Muscle of back (tissue), 13 donors: ENCODE measurements around the gene DNAH1. TPM values are rescaled to one million over a fixed set of nuclear protein-coding genes. Genes with fewer than 3 reads are reported as not detected.
A peak's percentile ranks its signal among the peaks of the same experiment; 100 is the strongest.
"Not testable (repeated sequence)": the region's sequence is repeated elsewhere in the genome, so short reads cannot be mapped to it uniquely, and the experiment has no call there.

ENCODE experiments used
- DNase-seq, 3 donors: peaks; one replicate each; pipeline versions ENCODE4 v3.0.0 to v3.0.0-alpha.2; 2013
- long read RNA-seq, 9 donors: transcript quantifications; one replicate each; lab custom pipeline, GENCODE V29; 2026
- polyA plus RNA-seq, 10 donors: library from polyadenylated mRNA; unstranded; fragments of 120-200 nt; gene quantifications; one replicate each; pipeline ENCODE4 v1.2.1, GENCODE V29; 2013; ENCODE audit not compliant: insufficient read length in 10 of 10

The DNAH1 gene
- polyA plus RNA-seq = 1 to 10 TPM; 2.4 to 8.4 (median 4.5) TPM
- long read RNA-seq, donor 1 = 0 reads
- long read RNA-seq, donor 2, partial matches to known transcripts = 522 of 1,178 reads
- long read RNA-seq, donor 2, other reads (novel, unspliced or antisense) = 656 of 1,178 reads
- long read RNA-seq, donor 3 = 0 reads
- long read RNA-seq, donor 4 = 0 reads
- long read RNA-seq, donor 5, partial matches to known transcripts = 897 of 1,815 reads
- long read RNA-seq, donor 5, other reads (novel, unspliced or antisense) = 918 of 1,815 reads
- long read RNA-seq, donor 6 = 0 reads
- long read RNA-seq, donor 7 = 0 reads
- long read RNA-seq, donor 8 = 0 reads
- long read RNA-seq, donor 9 = 0 reads

DNA sequence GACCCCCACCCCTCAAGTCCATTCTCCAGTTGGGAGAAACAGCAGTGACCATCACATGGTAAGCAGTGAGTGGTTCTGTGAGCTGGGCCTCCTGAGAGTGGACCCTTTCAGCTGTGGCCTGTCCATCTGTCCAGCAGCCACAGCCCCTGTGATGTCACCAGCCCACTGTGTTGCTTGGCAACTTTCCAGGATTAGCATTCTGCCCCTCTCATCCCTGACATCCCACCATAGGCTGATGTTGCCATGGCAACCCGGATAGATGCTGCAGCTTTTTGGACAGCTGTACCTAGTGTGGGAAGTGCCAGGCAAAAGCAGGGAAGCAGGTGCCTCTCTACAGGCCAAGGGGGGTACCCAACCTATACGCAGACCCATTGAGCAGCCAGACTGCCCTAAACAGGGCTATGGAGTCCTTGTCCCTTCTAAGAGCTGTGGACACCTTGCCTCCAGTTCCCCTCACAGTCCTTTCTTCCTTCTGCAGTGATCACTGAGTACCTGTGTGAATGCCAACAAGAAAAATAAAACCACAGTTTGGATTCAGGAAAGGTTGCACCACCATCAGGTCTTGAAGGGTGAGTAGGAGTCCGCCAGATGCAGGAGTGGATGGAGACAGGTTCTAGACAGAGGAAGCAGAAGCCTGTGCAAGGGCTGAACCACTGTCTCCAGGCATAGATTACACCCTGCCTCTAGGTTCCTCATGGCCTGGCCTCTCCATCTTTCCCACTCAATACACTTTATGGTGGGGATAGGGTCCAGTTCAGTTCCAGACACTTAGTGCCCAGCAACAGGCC is at the start of gene DNAH1:
DNAH1 (plus strand) TSS at position 343 of the 788 bp plus-strand sequence. CDS start 6,124 bp downstream, outside the sequence.
- no peak for DNase-seq

DNA sequence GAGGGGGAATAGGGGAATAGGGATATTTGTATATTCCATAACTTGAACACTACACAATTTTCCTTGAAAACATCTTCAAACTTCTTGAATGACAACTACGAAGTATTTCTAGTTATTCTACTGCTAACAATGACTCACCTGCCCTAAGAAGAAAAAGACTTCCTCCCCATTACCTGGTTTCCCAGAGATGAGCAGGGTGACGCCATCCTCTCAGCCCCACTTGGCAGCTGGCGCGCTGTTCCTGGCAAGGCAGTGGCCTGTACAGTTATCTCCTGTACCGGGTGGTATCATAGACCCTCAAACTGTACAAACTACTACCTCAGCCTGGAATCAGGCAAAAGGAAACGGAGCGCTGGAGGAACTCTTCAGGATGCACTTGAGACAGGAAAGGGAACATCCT is 48.1 kb upstream of the DNAH1 start:
- DNase-seq = no peak

DNA sequence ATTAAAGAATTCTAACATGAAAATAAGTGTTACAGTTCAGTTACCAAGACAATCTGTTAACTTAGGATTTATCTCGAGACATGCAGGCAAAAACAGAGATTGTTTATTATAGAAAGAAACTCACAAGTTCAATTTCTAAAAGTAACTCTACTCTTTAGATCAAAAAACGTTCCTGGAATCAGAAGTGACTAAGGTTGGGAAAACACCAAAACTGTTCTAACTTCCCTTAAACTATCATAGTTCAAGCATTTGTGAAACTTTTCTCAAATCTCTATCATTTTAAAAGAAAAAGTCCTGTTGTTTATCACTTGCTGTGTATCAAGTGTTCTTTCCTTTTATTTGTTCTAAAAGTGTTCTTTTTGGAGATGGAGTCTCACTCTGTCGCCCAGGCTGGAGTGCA is 46.3 kb upstream of the DNAH1 start:
- DNase-seq = no peak

DNA sequence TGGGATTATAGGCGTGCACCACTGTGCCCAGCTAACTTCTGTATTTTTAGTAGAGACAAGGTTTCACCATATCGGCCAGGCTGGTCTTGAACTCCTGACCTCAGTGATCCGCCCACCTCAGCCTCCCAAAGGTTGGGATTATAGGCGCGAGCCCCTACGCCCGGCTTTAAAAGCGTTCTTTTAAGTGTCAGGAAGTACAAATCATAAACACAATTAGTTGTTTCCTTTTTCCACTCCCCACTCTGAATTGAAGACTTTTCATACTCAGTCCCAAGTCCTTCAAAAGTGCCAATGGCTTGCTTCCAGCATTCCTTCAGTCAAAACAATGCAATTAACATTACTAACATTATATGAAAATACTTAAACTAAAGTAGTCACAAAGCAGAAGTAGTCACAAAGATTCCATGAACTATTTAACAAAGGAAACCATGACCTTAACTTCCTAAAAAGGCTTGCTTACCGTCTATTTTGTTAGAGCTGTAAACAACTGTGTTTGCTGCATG is 45.8 kb upstream of the DNAH1 start:
- DNase-seq = no peak

DNA sequence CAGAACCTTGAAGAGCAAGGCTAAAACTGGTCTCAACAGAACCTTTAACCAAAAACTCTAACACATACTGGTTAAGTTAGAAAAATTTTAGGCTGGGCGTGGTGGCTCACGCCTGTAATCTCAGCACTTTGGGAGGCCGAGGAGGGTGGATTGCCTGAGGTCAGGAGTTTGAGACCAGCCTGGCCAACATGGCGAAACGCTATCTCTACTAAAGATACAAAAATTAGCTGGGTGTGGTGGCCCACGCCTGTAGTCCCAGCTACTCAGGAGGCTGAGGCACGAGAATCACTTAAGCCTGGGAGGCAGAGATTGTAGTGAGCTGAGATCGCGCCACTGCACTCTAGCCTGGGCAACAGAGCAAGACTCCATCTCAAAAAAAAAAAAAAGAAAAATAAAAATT is 43.9 kb upstream of the DNAH1 start:
- DNase-seq = not testable (repeated sequence)

DNA sequence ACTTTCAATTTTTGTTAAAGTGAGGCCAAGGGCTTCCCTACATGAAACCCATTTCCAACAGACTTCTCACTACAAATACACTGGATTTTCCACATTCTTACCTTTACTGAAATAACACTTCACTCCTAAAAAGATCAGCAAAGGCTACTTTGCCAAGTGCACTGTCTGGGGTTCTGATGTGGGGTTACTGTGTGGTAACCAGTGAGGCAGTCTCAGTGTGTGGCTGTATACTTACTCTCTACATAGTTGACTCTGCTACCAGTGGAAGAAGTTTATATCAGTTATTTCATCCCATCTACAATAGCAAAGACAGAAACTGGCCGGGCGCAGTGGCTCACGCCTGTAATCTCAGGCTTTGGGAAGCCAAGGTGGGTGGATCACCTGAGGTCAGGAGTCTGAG is 43.3 kb upstream of the DNAH1 start:
- no peak for DNase-seq

DNA sequence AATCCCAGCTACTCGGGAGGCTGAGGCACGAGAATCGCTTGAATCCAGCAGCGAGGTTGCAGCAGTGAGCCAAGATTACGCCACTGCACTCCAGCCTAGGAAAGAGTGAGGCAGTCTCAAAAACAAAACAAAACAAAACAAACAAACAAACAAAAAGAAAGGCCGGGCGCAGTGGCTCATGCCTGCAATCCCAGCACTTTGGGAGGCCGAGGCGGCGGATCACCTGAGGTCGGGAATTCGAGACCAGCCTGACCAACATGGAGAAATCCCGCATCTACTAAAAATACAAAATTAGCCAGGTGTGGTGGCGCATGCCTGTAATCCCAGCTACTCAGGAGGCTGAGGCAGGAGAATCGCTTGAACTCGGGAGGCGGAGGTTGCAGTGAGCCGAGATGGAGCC is 41.3 kb upstream of the DNAH1 start:
- not testable (repeated sequence) for DNase-seq

DNA sequence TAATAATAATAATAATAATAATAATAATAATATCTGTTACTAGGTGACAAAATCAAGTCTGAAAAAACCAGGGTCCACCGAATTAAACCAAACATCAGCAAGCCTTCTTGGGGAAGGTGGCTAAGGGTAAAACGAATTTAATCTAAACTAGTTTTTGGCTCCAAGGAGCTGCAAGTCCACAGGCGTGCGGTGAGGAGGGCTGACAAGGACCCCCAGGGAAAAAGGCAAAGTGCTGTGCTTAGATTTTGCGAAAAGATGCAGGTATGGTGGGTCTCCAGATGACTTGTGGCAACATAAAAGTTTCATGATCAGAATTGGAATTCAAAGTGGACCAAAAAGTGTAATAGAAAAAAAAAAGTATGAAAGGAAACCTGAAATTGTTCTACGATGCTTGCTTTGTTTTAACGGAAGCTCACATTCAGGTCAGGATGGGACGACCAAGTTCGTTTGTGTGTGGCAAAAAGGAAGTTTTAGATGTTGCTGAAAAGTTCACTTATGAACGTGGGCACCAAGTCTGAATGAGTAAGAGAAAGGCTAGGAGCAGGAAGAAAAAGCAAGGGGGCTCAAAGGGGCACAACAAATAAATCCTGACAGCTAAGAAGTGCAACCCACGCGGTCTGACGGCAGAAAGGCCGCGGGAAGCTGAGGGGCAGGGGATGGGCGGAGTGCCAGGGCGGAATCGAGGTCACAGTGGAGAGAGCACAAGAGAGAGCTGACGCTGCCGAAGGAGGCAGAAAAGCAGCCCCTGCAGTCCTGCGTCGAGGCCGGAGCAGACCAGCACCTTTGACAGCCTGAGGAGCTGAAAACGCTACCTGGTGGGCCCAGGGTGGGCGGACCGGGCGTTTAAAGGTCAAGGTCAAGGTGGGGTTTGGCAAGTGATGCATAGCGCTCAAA is 38.8 kb upstream of the DNAH1 start:
- peak; percentile 42 to 84 (median 76) for DNase-seq

DNA sequence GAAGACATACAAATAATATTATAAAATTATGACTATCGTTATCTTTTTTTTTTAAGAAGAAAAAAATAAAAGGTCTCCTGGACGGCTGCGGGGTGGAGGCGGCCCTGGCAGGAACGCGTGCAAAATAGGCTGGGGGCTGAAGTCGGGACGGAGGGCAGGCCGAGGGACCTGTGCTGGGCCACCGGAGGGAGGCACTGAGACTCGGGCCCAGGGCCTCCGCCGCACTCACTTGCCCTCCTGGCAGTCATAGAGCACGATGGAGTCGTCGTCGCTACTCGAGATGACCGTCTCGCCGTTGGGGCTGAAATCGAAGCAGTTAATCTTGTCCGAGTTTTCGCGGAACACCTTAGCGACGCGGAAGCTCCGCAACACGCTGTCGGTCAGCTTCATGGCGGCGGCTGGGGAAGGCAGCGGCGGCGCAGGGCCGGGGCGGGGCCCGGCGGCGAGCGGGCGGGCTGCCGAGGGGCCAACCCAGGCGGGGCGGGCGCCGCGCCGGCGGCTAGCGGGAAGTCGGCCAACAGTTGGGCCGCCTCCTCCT is 38.1 kb upstream of the DNAH1 start:
- DNase-seq = peak in 1 of 3 donors; percentile 25

DNA sequence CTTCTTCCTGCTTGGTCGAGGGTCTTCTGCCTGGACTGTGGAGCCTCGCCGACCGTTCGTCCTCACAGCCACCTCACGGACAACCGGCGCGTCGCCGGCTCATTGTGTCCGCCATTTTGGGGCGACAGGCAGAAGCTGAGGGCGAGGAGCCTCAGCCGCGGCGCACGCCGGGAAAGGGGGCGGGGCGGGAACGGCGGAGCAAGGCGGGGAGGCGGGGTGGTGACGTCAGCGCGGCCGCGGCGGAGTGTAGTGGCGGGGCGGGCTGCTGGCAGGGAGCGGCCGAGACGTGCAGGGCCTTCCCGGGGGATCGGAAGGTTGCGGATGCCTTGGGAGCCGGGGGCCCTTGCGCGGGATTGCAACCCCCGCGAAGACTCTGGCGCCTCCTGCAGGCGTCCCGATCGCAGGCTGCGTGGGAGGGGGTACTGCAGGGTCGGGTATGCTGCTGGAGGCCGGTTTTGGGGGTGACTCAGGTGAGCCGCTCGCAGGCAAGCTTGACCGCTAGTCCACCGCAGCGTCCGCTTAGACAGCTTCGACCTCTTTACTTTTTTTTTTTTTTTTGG is 37.5 kb upstream of the DNAH1 start, which contains the start of gene WDR82:
WDR82 (minus strand) TSS at position 140 of the 560 bp plus-strand sequence. CDS start 288 bp downstream, outside the sequence.
- DNase-seq = peak; percentile 94 to 98 (median 96)

DNA sequence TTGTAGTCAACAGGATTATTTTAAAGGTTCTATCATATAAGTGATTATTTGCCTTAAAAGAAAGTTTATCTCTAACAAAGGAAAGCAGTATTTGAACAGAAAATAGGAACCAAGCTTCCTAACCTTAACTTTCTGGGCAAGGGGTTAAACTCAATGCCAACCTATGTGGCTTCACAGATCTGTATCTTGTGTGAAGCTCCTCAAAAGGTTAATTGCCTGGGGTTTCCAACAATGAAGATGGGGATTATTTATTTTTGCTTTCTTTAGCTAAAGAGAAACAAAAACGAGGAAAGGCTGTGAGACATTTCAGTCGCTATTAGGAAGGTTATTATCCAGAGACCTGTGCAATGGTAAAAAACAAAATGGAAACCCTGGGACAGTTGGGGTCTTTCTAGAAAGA is 36.5 kb upstream of the DNAH1 start:
- DNase-seq = no peak

DNA sequence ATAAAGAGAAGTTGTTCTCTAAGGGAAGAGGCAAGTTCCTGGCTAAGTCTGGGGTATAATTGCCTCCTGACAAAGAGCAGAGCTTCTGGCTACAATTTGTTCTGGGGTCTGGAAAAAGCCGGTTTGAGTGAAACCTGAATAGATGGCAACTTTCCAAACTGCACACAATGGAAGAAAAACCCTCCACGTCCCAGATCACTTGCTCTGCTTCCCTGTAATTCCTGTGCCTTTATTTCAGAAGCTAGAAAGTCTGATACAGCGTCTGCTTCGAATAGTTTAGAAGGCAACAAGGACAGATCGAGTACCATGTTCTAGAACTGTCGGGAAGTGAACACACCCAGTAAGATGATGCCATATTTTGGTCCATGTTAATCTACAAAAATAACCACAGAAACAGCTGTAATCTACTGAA is 36.1 kb upstream of the DNAH1 start:
- DNase-seq = peak in 2 of 3 donors; percentile 30 to 78

DNA sequence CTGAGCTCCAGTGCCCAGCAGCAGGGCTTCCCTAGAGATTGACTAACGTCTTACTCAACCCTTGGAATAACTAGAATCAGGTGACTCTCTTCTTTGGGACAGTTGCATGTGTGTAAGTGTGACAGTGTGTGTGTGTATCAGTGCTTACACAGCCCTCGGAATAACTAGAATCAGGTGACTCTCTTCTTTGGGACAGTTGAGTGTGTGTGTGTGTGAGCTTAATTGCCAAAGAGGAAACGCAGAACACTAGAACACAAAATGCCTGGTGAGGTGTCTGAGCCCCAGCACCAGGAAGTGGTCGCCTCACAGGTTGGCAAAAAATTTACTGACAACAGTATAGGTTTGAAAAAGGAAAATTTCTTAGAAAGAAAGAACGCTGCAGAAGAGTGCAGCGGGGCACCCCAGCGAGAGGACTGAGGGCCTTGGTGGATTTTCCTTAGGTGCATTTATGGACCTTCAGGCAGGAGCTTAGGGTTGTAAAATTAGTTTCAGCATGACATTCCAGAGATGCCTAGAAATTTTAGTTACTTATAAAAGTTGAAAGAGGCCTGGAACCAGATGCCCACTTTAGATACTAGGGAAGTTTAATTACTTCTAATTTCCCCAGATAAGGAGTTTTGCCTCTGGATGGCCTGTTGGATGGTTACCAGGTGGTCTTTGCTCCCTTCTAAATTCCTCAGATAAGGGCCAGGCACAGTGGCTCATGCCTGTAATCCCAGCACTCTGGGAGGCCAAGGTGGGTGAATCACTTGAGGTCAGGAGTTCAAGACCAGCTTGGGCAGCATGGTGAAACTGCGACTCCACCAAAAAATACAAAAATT is 33.9 kb upstream of the DNAH1 start:
- DNase-seq = no peak

DNA sequence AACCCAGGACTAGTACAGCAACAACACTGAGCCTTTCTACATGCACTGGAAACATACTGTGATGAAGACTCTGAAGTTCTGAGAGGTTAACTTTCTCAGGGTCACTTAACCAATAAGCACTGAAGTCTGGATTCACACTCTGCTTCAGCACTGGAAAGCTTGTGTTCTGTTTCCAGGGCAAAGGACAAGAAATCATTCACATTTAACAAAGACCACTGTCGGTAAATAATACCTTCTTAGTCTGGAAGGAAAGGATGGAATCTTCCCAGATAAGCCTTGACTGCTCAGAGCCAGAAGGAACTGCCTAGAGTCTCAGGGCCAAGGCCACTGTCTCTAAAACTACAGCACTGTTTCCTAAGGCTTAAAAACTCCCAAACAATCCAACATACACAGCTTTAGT is 32.8 kb upstream of the DNAH1 start:
- DNase-seq = no peak

DNA sequence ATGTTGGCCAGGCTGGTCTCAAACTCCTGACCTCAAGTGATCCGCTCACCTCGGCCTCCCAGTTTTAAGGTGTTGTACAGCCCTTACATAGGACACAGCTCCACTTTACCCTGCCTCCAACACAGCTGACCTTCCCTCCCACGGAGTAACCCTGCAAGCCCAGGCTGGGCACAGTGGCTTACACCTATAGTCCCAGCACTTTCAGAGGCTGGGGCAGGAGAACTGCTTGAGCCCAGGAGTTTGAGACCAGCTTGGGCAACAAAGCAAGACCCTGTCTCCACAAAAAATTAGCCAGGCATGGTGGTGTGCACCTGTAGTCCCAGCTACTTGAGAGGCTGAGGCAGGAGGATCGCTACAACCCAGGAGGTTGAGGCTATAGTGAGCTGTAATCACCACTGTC is 32.1 kb upstream of the DNAH1 start:
- DNase-seq = not testable (repeated sequence)

DNA sequence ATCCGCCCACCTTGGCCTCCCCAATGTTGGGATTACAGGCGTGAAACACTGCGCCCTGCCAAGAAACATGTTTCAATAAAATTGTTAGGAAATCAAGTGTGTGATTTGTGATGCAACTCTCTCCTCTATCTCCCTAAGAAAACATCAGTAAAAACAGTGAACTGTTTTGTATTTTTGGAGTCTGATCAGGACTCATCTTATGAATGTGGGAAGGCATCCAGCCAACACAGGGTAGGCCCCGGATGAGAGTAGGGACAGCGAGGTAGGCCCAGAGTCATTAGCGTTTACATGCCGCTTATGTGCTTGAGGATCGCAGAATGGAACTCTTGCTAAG is 29.4 kb upstream of the DNAH1 start:
- no peak for DNase-seq

DNA sequence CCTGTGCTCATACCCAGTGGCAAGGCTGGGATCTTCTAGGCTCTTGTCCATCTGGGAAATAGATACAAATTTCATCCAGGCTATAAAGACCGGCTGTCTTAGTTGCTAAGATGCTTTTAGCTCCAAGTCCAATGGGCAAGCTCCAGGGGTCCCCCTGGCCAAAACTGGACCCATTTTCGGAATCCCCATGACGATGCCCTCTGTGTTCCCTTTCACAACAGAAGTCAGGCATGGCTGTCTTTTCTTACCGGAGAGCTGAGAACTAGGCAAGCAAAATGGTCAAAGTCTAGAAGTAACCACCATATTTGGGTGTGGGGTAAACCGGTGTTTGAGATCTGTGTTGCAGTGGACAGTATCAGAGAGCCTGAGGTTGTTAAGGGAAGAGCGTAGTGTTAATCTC is 27.4 kb upstream of the DNAH1 start:
- DNase-seq = no peak

DNA sequence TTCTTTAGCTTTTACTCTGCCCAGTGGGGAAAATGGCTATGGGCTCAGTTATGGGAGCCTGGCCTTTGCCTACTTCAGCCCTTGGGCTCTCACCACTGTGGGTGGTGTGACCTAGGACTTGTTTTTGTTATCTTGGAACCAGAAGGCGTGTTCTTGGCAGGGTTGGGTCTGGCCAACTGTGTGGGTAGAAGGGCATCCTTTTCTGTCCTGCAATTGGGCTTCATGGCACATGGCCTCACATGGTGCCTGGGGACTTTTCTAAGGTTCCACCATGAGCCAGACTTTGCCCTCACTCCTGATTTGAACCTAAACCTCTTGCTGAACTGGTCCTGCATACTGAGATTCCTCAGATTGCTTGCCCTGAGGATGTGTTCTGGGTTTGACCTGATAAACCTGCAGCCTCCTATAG is 26.8 kb upstream of the DNAH1 start:
- DNase-seq = no peak

DNA sequence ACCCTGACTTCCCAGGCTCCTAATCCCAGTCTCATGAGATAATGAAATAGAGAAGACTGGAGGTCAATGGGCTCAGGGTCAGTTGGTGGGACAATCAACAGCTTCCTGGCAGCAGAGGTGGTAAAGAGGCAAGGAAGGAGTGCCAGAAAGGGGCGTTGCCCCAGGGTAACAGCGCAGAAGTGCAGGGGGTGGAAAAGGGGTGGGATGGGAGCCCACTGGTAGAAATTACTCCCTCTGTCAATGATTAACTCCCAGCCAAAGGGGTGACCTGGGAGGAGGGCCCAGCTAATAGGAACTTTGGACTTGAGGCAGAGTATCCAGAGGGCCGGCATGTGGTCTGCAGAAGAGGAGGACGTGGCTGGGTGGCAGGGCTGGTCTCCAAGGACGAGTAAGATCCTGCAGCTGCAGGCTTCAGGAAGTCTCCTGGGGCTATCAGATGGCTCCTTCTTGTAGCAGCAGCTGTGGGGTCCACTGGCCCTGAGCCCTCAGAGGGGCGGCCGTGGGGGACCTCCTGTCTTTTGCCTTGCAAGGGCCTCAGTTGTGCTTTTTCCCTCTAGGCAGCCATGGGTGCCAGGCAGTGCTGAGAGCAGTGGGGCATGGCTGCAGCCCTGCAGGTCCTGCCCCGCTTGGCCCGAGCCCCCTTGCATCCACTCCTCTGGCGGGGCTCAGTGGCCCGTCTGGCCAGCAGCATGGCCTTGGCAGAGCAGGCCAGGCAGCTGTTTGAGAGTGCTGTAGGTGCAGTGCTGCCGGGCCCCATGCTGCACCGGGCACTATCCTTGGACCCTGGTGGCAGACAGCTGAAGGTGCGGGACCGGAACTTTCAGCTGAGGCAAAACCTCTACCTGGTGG is 26.1 kb upstream of the DNAH1 start:
- no peak for DNase-seq
